Measurements from ENCODE around the gene CHPT1.

DNA sequence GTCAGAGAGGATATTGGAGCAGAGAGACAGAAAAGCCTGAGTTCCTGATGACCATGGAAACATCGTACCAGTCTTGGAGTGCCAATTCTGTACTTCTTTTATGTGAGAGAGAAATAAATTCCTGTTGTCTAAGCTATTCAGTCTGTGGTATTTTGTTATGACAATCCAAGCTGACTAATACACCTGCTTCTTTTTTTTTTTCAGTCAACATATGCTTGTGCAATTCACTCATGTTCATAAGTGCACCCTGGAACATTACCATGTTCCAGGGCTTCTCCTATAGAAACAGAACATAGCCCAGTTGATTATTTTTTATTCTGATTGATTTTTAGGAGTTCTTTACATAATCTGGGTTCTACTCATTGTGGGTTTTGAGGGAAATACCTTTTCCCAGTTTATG, 1.7 kb upstream of the CHPT1 start:
- TF ChIP-seq CTCF (IDR thresholded peaks at IDR 0.05; ENCODE audit: extremely low read depth in 1 of 2, insufficient read depth in 1 of 2, low read depth in 1 of 2, low read length in 2 of 2) (no peak), EZH2 (IDR thresholded peaks at IDR 0.05; ENCODE audit: borderline replicate concordance, low read depth, low read length, severe bottlenecking) (no peak), POLR2AphosphoS5 (IDR thresholded peaks at IDR 0.05; ENCODE audit: insufficient read depth, low read depth, low read length) (no peak), POLR2A (IDR thresholded peaks at IDR 0.05; ENCODE audit: low read depth, low read length) (no peak)

Data from endothelial cell of umbilical vein (primary cell).